GF-D8 (cell line): Measurements from ENCODE around the gene FAM78A.
"Not testable (repeated sequence)": the region's sequence is repeated elsewhere in the genome, so short reads cannot be mapped to it uniquely, and the experiment has no call there.

Source experiments
- DNase-seq: peaks from one replicate; lab custom pipeline; 2025; lab: John Stamatoyannopoulos, UW

Gene FAM78A

DNA sequence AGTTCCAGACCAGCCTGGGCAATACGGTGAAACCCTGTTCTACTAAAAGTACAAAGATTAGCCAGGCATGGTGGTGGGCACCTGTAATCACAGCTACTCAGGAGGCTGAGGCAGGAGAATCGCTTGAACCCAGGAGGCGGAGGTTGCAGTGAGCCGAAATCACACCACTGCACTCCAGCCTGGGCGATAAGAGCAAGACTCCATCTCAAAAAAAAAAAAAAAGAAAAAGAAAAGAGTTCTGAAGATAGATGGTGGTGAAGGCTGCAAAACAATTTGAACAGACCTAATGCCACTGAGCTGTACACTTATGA, 13.3 kb downstream of the FAM78A start:
- not testable (repeated sequence) for DNase-seq

GRCh38 chr9:131262327-131263032, 13.8 kb downstream of the FAM78A start:
- no peak for DNase-seq

DNA sequence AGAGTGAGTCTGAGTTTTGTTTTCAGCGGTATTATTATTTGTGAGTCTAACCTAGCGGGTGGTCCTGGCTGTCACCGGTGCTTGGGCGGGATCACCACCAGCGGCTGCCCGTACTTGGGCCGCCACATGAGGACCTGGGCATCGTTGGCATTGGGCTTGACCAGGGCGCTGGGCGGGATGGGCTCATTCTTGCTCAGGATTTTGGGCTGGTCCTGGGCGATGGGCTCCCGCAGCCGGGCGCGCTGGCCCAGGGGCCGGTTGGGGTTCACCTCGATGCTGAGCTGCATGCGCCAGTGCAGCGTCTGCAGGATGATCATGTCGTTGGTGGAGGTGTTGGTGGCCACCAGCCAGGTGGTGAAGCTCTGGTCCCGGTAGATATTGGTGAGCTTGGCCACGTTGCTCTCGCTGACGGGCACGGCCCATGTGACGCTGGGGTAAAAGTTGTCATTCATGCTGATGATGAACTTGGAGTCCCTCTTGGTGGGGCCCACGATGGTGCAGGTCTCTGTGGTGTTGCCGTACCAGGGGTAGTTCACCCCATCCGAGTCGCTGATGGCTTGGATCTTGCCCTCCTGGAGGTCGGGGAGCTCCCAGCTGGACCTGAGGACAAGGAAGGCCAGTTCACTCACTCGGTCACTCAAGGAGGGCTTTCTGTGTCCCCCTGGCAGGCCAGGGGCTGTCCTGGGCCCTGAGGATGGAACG, 15.4 kb downstream of the FAM78A start:
- no peak for DNase-seq

DNA sequence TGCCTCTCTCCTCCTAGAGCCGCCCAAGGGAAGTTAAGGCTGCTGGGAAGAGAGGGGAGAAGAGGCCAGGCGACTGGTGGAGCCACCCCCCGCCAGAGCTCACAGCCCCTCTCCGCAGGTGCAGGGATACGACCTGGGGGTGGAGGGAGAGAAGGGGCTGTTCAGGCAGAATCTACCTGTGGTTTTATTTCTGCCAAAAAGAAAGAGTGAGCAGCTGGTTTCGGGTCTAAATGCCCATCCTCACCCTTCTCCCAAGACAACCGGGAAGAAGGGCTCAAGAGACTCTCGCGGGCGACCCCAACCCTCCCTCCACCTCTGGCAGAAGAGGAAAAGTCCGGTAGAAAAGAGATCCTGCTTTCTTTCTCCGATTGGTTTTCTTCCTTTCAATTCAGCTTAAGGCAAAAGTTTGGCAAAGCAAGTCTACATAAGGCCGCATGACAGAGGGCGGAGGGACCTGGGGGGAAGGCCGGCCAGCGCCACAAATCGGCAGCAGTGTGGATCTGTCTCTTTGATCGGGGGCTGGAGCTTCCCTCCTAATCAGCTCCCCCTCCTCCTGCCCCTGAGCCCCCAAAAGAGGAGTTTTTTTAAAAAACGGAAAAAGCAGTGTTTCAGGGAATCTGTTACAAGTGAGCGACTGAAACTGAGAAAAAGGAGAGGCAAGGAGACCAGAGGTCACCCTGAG, 16.3 kb downstream of the FAM78A start:
- DNase-seq = no peak

DNA sequence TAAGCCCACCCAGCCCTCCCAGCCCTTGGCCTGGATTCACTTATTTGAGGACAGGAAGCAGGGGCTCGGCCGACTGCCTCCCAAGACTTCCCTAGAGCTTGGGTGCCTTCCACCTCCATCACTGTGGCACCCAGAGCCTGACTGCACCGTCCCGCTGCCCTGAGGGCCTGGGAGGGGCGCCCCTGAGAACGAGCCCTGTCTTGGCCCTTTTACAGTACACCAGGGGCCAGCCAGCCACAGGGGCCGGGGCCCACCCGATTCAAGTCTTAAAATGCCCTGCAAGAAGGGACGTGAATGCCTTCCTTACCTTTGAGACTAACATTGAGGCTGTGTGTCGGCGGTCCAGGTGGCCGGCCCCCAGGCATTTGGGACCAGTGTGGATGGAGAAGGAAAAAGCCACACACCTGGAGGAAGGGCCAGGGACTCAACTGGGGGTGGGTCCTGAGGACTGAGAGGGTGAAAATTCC, 16.8 kb downstream of the FAM78A start:
- no peak for DNase-seq

DNA sequence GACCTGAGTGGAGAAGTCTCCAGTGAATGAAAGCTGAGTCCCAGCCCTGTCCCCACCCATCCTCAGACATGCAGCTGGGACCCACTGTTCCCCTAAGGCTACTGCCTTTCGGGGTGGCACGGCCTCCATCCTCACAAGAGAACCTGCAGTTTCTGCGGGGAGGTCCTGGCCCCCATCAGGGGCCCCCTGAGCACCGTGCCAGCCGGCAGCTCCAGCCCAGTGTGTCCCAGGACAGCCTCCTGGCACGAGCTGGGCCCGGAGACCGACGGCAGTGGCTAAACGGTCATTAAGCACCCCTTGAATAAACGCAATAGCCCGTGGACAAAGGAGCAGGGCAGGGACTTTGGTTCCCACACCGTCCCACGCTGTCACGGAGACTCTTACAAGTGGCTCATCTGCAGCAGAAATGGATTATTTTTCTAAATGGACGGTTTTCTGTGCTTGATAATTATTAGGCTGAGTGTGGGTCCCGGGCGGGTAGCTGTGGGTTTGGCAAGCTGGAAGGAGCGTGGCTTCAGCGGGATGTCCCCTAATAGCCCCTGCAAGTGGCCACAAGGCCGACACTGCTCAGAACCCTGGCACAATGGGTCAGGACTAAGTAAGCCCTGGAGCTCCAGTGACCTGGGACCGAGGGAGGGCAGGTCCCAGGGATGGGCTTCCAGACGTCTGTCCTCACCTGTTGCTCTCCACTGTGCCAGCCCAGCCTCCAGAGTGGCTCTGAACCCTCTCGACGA, 17.4 kb downstream of the FAM78A start:
- DNase-seq = no peak

DNA sequence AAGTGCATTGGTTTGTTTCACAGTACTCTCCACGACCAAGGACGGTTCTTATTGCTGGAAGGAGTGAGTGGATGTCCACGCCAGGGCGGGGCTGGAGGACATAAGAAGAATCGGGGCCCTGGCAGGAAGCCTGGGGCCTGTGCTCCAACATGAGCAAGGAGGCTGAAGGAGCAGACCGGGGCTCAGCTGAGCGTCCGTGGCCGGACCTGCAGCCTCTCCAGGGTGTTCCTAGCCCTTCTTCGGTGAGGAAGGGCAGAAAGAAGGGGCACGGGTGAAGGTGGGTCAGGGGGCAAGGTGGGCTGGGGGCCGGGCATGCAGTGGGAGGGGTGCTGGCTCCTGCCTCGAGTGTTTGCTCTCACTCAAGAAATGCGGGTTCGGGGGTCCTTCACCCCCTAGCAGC, 18.1 kb downstream of the FAM78A start:
- no peak for DNase-seq

GRCh38 chr9:131257266-131258025, 18.9 kb downstream of the FAM78A start:
- no peak for DNase-seq

DNA sequence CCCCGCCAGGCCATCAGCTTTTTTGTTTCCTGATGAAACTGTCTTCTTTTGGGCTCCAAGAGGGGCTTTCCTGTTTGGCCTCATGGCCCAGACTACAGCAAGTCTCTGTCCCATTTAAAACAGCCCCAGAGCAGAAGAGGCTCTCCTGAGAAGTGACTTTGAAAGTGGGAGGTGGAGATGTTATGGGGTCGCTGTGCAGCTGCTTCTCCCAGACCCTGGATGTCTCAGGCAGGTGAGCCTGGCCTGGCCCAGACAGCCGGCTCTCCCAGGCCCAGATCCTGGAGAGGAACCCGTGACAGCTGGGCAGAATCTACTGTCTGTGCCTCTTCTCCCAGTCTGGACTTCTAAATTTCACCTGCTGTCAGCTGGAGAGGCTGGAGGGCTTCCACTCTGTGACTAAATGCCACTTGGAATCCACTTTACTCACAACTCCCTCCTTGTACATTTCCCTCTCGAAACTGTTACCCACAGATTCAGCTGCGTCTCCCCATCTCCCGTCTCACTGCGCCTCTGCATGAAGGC, 20.6 kb downstream of the FAM78A start:
- DNase-seq = no peak

DNA sequence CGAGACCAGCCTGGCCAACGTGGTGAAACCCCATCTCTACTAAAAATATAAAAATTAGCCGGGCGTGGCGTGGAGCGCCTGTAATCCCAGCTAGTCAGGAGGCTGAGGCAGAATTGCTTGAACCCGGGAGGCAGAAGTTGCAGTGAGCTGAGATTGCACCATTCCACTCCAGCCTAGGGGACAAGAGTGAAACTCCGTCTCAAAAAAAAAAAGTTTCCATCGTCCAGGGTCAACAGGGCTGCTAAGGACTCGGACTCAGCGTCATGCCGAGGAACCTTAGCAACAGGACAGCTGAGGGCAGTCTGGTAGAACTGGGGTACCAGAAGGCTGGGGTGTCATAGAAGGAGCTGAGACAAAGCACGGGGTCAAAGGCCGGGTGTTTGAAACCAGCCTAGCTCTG, 21.7 kb downstream of the FAM78A start:
- DNase-seq = no peak

GRCh38 chr9:131253891-131254491, 22.3 kb downstream of the FAM78A start:
- DNase-seq = peak; percentile 82

DNA sequence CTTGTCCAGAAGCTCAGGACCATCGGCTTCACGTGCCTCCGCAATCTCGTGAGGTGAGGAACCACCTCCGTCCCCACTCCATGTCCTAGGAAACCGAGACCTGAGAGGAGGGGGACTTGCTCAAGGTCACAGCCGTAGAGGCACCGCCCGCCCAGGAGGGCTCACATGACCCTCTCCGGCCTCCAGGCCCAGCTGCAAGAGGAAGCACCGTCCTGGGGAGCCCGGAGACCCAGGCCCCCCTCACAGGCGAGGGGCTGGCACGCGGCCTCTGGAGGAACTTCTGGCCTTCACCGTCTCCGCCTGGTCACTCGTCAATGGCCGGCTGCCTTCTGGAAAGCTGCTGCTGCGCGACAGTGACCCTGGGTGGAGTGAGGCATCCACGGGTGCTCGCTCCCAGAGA, 24.2 kb downstream of the FAM78A start:
- DNase-seq = peak; percentile 28

DNA sequence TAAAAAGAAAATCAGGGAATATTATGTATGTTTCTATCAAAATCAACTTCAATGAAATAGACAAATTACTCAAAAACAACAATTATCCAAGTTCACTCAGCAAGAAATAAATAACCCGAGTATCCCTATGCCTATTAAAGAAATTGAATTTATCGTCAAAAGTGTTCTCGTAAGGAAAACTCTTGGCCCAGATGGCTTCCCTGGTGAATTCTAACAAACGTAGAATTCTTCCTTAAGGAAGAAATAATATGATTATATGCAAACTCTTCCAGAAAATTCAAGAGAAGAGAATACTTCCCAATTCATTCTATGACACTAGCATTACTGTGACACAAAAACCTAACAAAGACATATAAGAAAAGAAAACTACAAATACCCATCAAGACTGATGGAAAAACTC, 29.7 kb downstream of the FAM78A start:
- no peak for DNase-seq

DNA sequence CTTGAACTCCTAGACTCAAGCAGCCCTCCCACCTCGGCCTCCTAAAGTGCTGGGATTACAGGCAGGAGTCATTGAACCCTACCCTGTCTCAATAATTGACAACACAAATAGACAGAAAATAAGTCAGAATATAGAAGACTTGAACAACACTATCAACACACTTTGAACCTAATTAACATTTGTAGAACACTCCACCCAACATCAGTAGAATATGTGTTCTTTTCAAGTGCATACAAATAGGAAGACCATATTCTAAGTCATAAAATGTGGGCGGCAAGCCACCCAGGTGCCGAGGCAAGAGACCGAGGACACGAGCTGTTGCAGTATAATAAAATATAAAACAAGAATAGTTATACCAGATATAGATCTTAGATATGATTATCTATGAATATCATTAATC, 32.0 kb downstream of the FAM78A start:
- DNase-seq = not testable (repeated sequence)

- no peak for DNase-seq
Measured at GRCh38 chr9:131240047-131240921, 36.0 kb downstream of the FAM78A start.

DNA sequence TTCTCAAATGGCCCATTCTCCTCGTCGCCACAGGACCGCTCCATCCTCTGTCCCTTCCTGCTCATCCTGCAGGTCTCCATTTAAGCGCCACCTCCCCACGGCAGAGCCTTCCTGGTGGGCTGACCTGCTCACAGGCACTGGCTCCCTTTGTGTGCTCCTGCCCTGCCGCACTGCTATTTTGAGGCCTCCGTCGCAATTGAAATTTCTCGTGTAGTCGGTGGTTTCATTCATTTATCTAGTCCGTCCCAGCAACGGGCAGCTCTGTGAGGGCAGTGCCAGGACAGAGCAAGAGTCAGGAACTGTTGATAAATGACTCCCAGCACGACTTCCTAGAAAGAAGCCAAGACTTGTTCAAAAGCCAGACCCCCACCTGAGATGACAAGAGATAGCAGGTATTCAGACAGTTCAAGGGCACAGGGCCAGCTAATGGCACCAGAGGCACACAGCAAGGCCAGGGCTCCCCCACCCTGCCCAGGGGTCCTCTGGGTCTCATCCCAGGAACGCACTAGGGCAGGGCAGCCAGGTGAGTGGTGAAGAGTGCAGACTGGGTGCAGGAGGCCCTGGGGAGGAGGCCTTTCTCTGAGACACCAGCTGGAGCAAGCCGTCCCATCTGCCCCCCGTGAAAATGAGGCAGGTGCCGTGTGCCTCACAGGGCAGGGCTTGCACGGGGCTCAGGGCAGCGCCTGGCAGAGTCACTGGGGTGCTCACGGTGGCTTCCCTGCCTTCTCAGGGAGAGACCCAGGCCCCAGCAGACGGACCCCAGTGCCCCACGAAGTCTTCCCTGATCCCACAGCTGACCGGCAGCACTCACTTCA, 36.9 kb downstream of the FAM78A start:
- DNase-seq = no peak

- no peak for DNase-seq
Measured at GRCh38 chr9:131238402-131239021, 37.8 kb downstream of the FAM78A start.

- peak; percentile 40 for DNase-seq
Measured at GRCh38 chr9:131237931-131238401, 38.3 kb downstream of the FAM78A start.

DNA sequence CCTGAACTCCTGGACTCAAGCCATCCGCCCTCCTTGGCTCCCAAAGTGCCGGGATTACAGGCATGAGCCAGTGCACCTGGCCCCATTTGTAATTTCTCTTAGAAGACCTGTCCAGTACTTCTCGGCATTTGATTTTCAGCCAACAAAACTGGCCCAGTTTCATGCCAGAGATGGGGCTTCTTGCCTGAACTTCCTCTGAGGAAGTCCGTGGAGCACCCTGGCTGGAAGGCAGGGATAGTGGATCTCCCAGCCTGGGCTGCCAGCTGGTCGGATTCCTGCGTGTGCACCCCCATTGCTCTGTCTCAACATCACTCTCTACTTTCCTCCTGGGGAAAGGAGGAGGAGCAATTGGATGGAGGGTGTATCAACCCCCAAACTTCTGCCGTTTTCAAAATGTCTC, 39.0 kb downstream of the FAM78A start:
- DNase-seq = no peak
